GM20431 (cell line): ENCODE data around the gene ETNK1.

Experiments
- in situ Hi-C: fragments of 300-500 bp; cut with MseI, MboI; formaldehyde crosslinking; loops from one replicate; pipeline ENCODE4 v1.15.0; 2020; ENCODE audit warnings: low sequenced_read_pairs; ENCODE audit not compliant: unreplicated experiment

The ETNK1 gene

GRCh38 chr12:22631863-22632463, 7.0 kb downstream of the ETNK1 start:
- in situ Hi-C loops: no loop called here

DNA sequence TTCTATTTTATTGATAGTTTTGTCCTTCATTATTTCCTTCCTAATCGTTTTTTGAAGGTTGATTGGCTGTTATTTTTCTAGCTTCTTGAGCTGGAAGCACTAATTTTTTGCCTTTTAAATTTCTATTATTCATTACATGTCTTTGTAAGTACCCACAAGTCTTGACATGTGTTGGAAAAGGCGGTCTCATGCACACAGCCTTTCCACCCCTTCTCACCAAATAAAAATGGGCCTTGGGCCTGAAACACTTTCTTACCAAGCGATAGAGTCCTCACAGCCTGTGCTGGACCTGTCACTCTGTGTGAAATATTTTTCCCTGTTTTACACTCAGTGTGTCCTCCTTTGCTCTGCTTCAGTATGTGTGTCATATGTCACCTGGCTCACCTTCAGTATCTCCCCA, 9.9 kb downstream of the ETNK1 start:
- in situ Hi-C loops: no loop called here

- in situ Hi-C loops: no loop called here
Measured at GRCh38 chr12:22635812-22636211, 10.8 kb downstream of the ETNK1 start.

- in situ Hi-C loops: no loop called here
Measured at GRCh38 chr12:22640851-22641250, 15.9 kb downstream of the ETNK1 start.

GRCh38 chr12:22641353-22642053, 16.5 kb downstream of the ETNK1 start:
- in situ Hi-C loops: no loop called here

DNA sequence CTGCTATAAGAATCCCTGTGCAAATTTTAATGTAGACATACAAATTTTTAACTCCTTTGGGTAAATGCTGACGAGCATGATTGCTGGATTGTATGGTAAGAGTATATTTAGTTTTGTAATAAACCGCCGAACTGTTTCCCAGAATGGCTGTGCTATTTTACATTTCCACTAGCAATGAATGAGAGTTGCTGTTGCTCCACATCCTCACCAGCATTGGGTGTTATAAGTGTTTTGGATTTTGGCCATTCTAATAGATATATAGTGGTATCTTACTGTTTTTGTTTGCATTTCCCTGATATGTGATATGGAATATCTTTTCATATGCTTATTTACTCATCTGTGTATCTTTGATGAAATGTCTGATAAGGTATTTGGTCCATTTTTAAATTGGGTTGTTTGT, 23.7 kb downstream of the ETNK1 start:
- in situ Hi-C loops: no loop called here

GRCh38 chr12:22653075-22653474, 28.1 kb downstream of the ETNK1 start:
- in situ Hi-C loops: no loop called here

DNA sequence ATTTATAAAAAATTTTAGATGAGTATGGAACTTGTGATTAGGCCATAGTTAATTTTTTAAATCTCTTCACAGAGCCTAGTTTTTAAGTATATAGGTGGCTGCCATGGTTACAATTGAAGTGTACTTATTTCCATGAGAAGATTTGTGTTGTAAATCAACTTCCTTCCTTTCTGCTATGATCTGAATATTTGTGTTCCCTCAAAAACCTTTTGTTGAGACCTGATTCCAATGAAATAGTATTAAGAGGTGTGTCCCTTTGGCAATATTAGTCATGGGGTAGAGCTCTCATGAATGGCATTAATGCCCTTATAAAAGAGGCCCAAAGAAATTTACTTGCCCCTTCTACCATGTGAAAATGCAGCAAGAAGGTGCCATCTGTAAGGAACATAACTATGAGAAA, 28.8 kb downstream of the ETNK1 start:
- in situ Hi-C loops: no loop called here

GRCh38 chr12:22656376-22656775, 31.4 kb downstream of the ETNK1 start:
- in situ Hi-C loops: no loop called here

- in situ Hi-C loops: no loop called here
Measured at GRCh38 chr12:22656831-22657230, 31.9 kb downstream of the ETNK1 start.

DNA sequence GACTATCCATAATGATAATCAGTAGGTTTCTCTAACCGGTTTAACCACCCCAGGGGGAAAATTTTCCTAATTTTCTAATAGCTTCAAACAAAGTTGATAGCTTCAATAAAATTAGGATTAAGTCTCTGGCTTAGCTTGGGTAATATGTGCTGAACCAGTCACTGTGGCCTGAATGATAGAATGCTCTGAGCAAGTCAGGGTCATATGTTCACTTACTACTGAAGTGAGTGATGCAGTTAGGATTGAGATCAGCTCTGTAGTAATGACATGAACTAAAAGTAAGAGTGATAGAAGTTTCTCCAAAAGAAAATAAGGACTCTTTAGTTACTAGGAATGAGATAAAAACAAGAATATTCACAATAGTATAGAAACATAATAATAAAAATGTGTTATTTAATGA, 32.6 kb downstream of the ETNK1 start:
- in situ Hi-C loops: no loop called here

- in situ Hi-C loops: no loop called here
Measured at GRCh38 chr12:22658214-22658613, 33.2 kb downstream of the ETNK1 start.

GRCh38 chr12:22662356-22662755, 37.4 kb downstream of the ETNK1 start:
- in situ Hi-C loops: no loop called here

DNA sequence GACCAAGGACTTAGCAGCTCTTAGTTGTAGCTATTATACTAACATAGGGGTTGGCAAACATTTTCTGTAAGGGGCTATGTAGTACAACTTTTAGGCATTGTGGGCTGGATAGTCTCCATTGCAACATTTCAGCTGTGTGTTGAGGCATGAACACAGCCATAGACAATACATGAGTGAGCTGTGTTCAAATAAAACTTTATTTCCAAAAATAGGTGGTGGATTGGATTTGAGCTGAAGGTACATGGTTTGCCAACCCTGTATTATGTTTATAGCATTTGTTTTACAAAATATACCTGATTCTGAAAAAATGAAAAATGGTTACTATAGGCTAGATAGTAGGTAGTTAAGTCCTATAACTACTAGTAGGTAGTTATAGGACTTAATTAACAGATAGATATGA, 40.5 kb downstream of the ETNK1 start:
- in situ Hi-C loops: no loop called here

GRCh38 chr12:22667122-22667521, 42.2 kb downstream of the ETNK1 start:
- in situ Hi-C loops: no loop called here

GRCh38 chr12:22668441-22668840, 43.5 kb downstream of the ETNK1 start:
- in situ Hi-C loops: no loop called here

GRCh38 chr12:22670762-22671161, 45.8 kb downstream of the ETNK1 start:
- in situ Hi-C loops: no loop called here

DNA sequence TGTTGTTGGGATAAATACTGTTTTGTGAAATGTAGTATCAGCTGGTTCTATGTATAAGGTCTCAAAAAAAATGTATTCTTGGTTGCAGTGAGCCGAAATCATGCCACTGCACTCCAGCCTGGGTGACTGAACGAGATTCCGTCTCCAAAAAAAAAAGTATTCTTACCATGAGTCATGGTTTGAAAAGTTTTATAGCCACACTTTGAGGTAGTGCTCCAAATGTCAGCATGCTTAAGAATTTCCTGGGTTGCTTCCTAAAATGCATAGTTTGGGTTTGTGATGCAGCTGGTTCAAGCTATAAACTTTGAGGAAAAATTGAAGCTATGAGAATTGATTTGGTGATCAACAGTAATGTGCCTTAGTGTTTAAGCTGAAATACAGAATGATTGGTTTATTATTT, 48.0 kb downstream of the ETNK1 start:
- in situ Hi-C loops: no loop called here

GRCh38 chr12:22677781-22678574, 53.0 kb downstream of the ETNK1 start:
- in situ Hi-C loops: no loop called here

- in situ Hi-C loops: no loop called here
Measured at GRCh38 chr12:22682663-22683062, 57.7 kb downstream of the ETNK1 start.

- in situ Hi-C loops: no loop called here
Measured at GRCh38 chr12:22683131-22683530, 58.2 kb downstream of the ETNK1 start.
